Measurements from ENCODE around the gene ITSN1.

GRCh38 chr21:33839167-33839716 lies 196.9 kb downstream of the ITSN1 start:
- TF ChIP-seq CTCF (IDR thresholded peaks at IDR 0.05; ENCODE audit: low read depth, low read length, poor library complexity, severe bottlenecking) (no peak), EZH2phosphoT487 (IDR thresholded peaks at IDR 0.05; ENCODE audit: borderline replicate concordance, low read length) (no peak)

All from DOHH2 (cell line).